ENCODE data around the gene MYCN.

Gene MYCN

DNA sequence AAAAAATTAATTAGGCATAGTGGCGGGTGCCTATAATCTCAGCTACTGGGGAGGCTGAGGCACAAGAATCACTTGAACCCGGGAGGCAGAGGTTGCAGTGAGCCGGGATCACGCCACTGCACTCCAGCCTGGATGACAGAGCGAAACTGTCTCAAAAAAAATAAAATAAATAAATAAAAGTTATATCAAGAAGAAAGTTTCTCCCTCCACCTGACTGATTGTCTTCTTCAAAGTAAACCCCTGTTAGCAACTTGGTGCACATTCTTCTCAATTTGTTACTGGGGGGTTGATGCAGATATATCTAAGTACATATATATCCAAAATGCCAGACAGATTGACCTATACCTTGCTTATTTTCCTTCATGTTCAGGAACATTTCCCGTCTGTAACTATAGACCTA lies 5.2 kb upstream of the MYCN start:
- no peak overlapping the region for H3K9ac ChIP-seq (ENCODE audit: low read length)
- H3K9me3 ChIP-seq (ENCODE audit: control insufficient read depth, low read depth, low read length) = no peaks in the 10 kb centered on the region
- H3K4me1 ChIP-seq (ENCODE audit: control insufficient read depth, low read depth, low read length) = peaks cover 38% of the 10 kb centered on the region
- H3K27ac ChIP-seq (ENCODE audit: low read length) = no peak overlapping the region
- H3K27me3 ChIP-seq (ENCODE audit: control insufficient read depth, insufficient read depth, low read length) = no peaks in the 10 kb centered on the region
- H3K4me3 ChIP-seq (ENCODE audit: low read length) = no peak overlapping the region
- no peaks in the 10 kb centered on the region for H3K36me3 ChIP-seq (ENCODE audit: control insufficient read depth, low read depth, low read length)

DNA sequence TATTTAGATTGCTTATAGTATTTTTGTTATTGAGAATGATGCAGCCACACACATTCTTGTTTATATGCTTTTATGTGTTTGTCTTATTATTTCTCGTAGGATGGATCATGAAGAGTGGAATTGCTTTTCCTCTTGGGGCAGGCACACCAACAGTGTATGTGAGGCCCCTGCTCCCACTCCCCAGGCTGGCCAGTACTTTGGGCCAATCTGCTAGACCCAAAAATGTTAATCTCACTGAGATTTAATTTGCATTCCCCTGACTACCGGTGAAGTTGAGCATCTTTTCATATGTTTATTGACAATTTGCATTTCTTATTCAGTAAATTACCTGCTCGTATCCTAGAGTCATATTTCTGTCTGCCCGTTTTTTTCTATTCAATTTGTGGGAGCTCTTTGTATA lies 4.7 kb upstream of the MYCN start:
- Histone ChIP-seq H3K27me3 (ENCODE audit: control insufficient read depth, insufficient read depth, low read length) (no peaks in the 10 kb centered on the region), H3K9me3 (ENCODE audit: control insufficient read depth, low read depth, low read length) (no peaks in the 10 kb centered on the region), H3K36me3 (ENCODE audit: control insufficient read depth, low read depth, low read length) (no peaks in the 10 kb centered on the region), H3K4me3 (ENCODE audit: low read length) (no peak overlapping the region), H3K4me1 (ENCODE audit: control insufficient read depth, low read depth, low read length) (peaks cover 38% of the 10 kb centered on the region), H3K27ac (ENCODE audit: low read length) (no peak overlapping the region), H3K9ac (ENCODE audit: low read length) (no peak overlapping the region)

DNA sequence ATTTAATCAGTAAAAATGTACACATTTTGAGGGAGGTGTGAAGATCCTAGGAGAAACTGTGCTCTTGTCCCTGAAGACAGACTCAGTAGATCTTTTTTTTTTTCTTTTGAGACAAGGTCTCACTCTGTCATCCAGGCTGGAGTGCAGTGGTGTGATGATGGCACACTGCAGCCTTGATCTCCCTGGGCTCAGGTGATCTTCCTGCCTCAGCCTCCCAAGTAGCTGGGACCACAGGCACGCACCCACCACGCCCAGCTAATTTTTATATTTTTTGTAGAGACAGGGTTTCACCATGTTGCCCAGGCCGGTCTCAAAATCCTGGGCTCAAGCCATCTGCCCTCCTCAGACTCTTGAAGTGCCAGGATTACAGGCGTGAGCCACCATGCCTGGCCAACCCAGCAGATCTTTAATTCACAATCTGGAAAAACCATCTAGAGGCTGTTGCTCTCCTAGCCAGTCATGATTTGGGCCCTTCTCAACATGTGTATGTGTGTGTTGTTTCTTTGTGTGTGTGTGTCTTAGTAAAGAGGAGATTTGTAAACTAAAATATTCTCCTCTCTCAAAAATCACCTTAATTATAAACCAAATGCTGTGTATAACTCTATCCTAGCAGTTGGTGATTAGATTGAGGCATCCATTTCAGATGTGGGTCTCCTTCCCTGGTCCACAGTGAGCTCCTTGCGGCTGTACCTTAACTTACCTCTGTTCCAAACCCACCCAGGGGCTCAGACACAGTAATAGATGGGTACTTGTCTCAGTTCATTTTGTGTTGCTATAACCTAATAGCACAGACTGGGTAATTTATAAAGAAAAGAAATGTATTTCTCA lies 3.9 kb upstream of the MYCN start:
- H3K36me3 ChIP-seq (ENCODE audit: control insufficient read depth, low read depth, low read length) = no peaks in the 10 kb centered on the region
- peaks cover 38% of the 10 kb centered on the region for H3K4me1 ChIP-seq (ENCODE audit: control insufficient read depth, low read depth, low read length)
- H3K27ac ChIP-seq (ENCODE audit: low read length) = no peak overlapping the region
- H3K4me3 ChIP-seq (ENCODE audit: low read length) = no peak overlapping the region
- H3K9me3 ChIP-seq (ENCODE audit: control insufficient read depth, low read depth, low read length) = no peaks in the 10 kb centered on the region
- H3K9ac ChIP-seq (ENCODE audit: low read length) = no peak overlapping the region
- no peaks in the 10 kb centered on the region for H3K27me3 ChIP-seq (ENCODE audit: control insufficient read depth, insufficient read depth, low read length)

- no peaks in the 10 kb centered on the region for H3K27me3 ChIP-seq (ENCODE audit: control insufficient read depth, insufficient read depth, low read length)
- no peak overlapping the region for H3K4me3 ChIP-seq (ENCODE audit: low read length)
- H3K36me3 ChIP-seq (ENCODE audit: control insufficient read depth, low read depth, low read length) = no peaks in the 10 kb centered on the region
- no peak overlapping the region for H3K27ac ChIP-seq (ENCODE audit: low read length)
- H3K4me1 ChIP-seq (ENCODE audit: control insufficient read depth, low read depth, low read length) = peaks cover 38% of the 10 kb centered on the region
- H3K9ac ChIP-seq (ENCODE audit: low read length) = no peak overlapping the region
- H3K9me3 ChIP-seq (ENCODE audit: control insufficient read depth, low read depth, low read length) = no peaks in the 10 kb centered on the region
These were observed 3.1 kb upstream of the MYCN start for GRCh38 chr2:15937105-15937881.

- Histone ChIP-seq H3K36me3 (ENCODE audit: control insufficient read depth, low read depth, low read length) (no peaks in the 10 kb centered on the region), H3K27me3 (ENCODE audit: control insufficient read depth, insufficient read depth, low read length) (no peaks in the 10 kb centered on the region), H3K9me3 (ENCODE audit: control insufficient read depth, low read depth, low read length) (no peaks in the 10 kb centered on the region), H3K9ac (ENCODE audit: low read length) (no peak overlapping the region), H3K4me1 (ENCODE audit: control insufficient read depth, low read depth, low read length) (peaks cover 38% of the 10 kb centered on the region), H3K27ac (ENCODE audit: low read length) (peak overlapping the region; percentile 37), H3K4me3 (ENCODE audit: low read length) (peak overlapping the region; percentile 18)
These were observed 2.2 kb upstream of the MYCN start for GRCh38 chr2:15937882-15938802.

- H3K27ac ChIP-seq (ENCODE audit: low read length) = no peak overlapping the region
- no peaks in the 10 kb centered on the region for H3K27me3 ChIP-seq (ENCODE audit: control insufficient read depth, insufficient read depth, low read length)
- peak overlapping the region; percentile 97 for H3K9ac ChIP-seq (ENCODE audit: low read length)
- H3K4me3 ChIP-seq (ENCODE audit: low read length) = peak overlapping the region; percentile 78
- no peaks in the 10 kb centered on the region for H3K9me3 ChIP-seq (ENCODE audit: control insufficient read depth, low read depth, low read length)
- peaks cover 6% of the 10 kb centered on the region for H3K36me3 ChIP-seq (ENCODE audit: control insufficient read depth, low read depth, low read length)
- H3K4me1 ChIP-seq (ENCODE audit: control insufficient read depth, low read depth, low read length) = peaks cover 38% of the 10 kb centered on the region
These were observed 1.4 kb upstream of the MYCN start for GRCh38 chr2:15938803-15939555.

GRCh38 chr2:15939556-15939853 lies 845 bp upstream of the MYCN start:
- Histone ChIP-seq H3K9ac (ENCODE audit: low read length) (peak overlapping the region; percentile 97), H3K27me3 (ENCODE audit: control insufficient read depth, insufficient read depth, low read length) (no peaks in the 10 kb centered on the region), H3K27ac (ENCODE audit: low read length) (no peak overlapping the region), H3K9me3 (ENCODE audit: control insufficient read depth, low read depth, low read length) (no peaks in the 10 kb centered on the region), H3K4me1 (ENCODE audit: control insufficient read depth, low read depth, low read length) (peaks cover 38% of the 10 kb centered on the region), H3K36me3 (ENCODE audit: control insufficient read depth, low read depth, low read length) (peaks cover 11% of the 10 kb centered on the region), H3K4me3 (ENCODE audit: low read length) (peak overlapping the region; percentile 78)

GRCh38 chr2:15940661-15941480 lies 521 bp downstream of the MYCN start:
- Histone ChIP-seq H3K27ac (ENCODE audit: low read length) (no peak overlapping the region), H3K36me3 (ENCODE audit: control insufficient read depth, low read depth, low read length) (peaks cover 22% of the 10 kb centered on the region), H3K4me1 (ENCODE audit: control insufficient read depth, low read depth, low read length) (peaks cover 41% of the 10 kb centered on the region), H3K9me3 (ENCODE audit: control insufficient read depth, low read depth, low read length) (no peaks in the 10 kb centered on the region), H3K4me3 (ENCODE audit: low read length) (peak overlapping the region; percentile 78), H3K27me3 (ENCODE audit: control insufficient read depth, insufficient read depth, low read length) (no peaks in the 10 kb centered on the region), H3K9ac (ENCODE audit: low read length) (peak overlapping the region; percentile 97)

GRCh38 chr2:15941481-15941850 lies 1.1 kb downstream of the MYCN start:
- H3K4me1 ChIP-seq (ENCODE audit: control insufficient read depth, low read depth, low read length) = peaks cover 41% of the 10 kb centered on the region
- no peak overlapping the region for H3K27ac ChIP-seq (ENCODE audit: low read length)
- peaks cover 28% of the 10 kb centered on the region for H3K36me3 ChIP-seq (ENCODE audit: control insufficient read depth, low read depth, low read length)
- H3K9me3 ChIP-seq (ENCODE audit: control insufficient read depth, low read depth, low read length) = no peaks in the 10 kb centered on the region
- peak overlapping the region; percentile 78 for H3K4me3 ChIP-seq (ENCODE audit: low read length)
- no peaks in the 10 kb centered on the region for H3K27me3 ChIP-seq (ENCODE audit: control insufficient read depth, insufficient read depth, low read length)
- peak overlapping the region; percentile 97 for H3K9ac ChIP-seq (ENCODE audit: low read length)

DNA sequence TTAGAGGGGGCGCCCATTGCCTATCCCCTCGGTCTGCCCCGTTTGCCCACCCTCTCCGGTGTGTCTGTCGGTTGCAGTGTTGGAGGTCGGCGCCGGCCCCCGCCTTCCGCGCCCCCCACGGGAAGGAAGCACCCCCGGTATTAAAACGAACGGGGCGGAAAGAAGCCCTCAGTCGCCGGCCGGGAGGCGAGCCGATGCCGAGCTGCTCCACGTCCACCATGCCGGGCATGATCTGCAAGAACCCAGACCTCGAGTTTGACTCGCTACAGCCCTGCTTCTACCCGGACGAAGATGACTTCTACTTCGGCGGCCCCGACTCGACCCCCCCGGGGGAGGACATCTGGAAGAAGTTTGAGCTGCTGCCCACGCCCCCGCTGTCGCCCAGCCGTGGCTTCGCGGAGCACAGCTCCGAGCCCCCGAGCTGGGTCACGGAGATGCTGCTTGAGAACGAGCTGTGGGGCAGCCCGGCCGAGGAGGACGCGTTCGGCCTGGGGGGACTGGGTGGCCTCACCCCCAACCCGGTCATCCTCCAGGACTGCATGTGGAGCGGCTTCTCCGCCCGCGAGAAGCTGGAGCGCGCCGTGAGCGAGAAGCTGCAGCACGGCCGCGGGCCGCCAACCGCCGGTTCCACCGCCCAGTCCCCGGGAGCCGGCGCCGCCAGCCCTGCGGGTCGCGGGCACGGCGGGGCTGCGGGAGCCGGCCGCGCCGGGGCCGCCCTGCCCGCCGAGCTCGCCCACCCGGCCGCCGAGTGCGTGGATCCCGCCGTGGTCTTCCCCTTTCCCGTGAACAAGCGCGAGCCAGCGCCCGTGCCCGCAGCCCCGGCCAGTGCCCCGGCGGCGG lies 1.7 kb downstream of the MYCN start:
- no peak overlapping the region for H3K27ac ChIP-seq (ENCODE audit: low read length)
- peak overlapping the region; percentile 78 for H3K4me3 ChIP-seq (ENCODE audit: low read length)
- peaks cover 39% of the 10 kb centered on the region for H3K4me1 ChIP-seq (ENCODE audit: control insufficient read depth, low read depth, low read length)
- H3K27me3 ChIP-seq (ENCODE audit: control insufficient read depth, insufficient read depth, low read length) = no peaks in the 10 kb centered on the region
- H3K9me3 ChIP-seq (ENCODE audit: control insufficient read depth, low read depth, low read length) = no peaks in the 10 kb centered on the region
- H3K36me3 ChIP-seq (ENCODE audit: control insufficient read depth, low read depth, low read length) = peaks cover 34% of the 10 kb centered on the region
- H3K9ac ChIP-seq (ENCODE audit: low read length) = peak overlapping the region; percentile 97

All from iPS-18a (cell line).